HG02870 (cell line): ENCODE measurements around the gene VTA1.

Experiments
- ATAC-seq: cut with Tn5 transposase; IDR thresholded peaks from one replicate; pipeline ENCODE4 v1.9.1; 2021; ENCODE audit warnings: mild to moderate bottlenecking, moderate library complexity; ENCODE audit not compliant: unreplicated experiment

The VTA1 gene

GRCh38 chr6:142262231-142262630 lies 115.2 kb downstream of the VTA1 start:
- no peak for ATAC-seq

- no peak for ATAC-seq
These were observed 118.4 kb downstream of the VTA1 start for GRCh38 chr6:142265476-142265875.

- ATAC-seq: no peak
These were observed 119.0 kb downstream of the VTA1 start for GRCh38 chr6:142266060-142266459.

- no peak for ATAC-seq
These were observed 124.4 kb downstream of the VTA1 start for GRCh38 chr6:142271476-142271875.
